Neural cell (in vitro differentiated cells): ENCODE results near the gene MAP3K7. TPM values are rescaled to one million over a fixed set of nuclear protein-coding genes. Genes with fewer than 3 reads are reported as not detected.

Source experiments
- H2AFZ ChIP-seq: fragments of 200-600, 300-800 bp; sonication (generic), shearing (Covaris generic); 2 replicates; pipeline ENCODE4 v1.6.0; 2014; ENCODE audit warnings: low read depth, mild to moderate bottlenecking, antibody characterized with exemption, low read length, moderate library complexity
- H3F3A ChIP-seq: fragments of 200-600 bp; shearing (Covaris generic); 2 replicates; pipeline ENCODE4 v1.6.1; 2016; ENCODE audit warnings: mild to moderate bottlenecking, moderate library complexity, mixed read lengths, antibody characterized with exemption, low read length; ENCODE audit not compliant: insufficient read depth, poor library complexity, severe bottlenecking
- H3K27ac ChIP-seq: fragments of 200-600, 300-800 bp; sonication (generic), shearing (Covaris generic); 2 replicates; pipeline ENCODE4 v1.5.1; 2014; ENCODE audit warnings: mild to moderate bottlenecking, low read length, moderate library complexity
- H3K27me3 ChIP-seq: fragments of 300-800, 200-600 bp; sonication (generic), shearing (Covaris generic); 2 replicates; pipeline ENCODE4 v1.6.0; 2014; ENCODE audit warnings: mild to moderate bottlenecking, low read depth, low read length, moderate library complexity; ENCODE audit not compliant: insufficient read depth
- H3K36me3 ChIP-seq: fragments of 300-800, 200-600 bp; sonication (generic), shearing (Covaris generic); 2 replicates; pipeline ENCODE4 v1.5.1; 2014; ENCODE audit warnings: mild to moderate bottlenecking, antibody characterized with exemption, low read length, moderate library complexity; ENCODE audit not compliant: insufficient read depth
- H3K4me2 ChIP-seq: fragments of 300-800, 200-600 bp; sonication (generic), shearing (Covaris generic); 2 replicates; pipeline ENCODE4 v1.6.0; 2014; ENCODE audit warnings: mild to moderate bottlenecking, low read length
- H3K4me3 ChIP-seq: fragments of 300-800, 200-600 bp; sonication (generic), shearing (Covaris generic); 2 replicates; pipeline ENCODE4 v1.5.1; 2014; ENCODE audit warnings: mild to moderate bottlenecking, low read length, moderate library complexity
- H3K79me2 ChIP-seq: fragments of 200-600 bp; shearing (Covaris generic); replicated peaks from 2 replicates; pipeline ENCODE4 v1.6.0; 2014; ENCODE audit warnings: mild to moderate bottlenecking, low read length, moderate library complexity; ENCODE audit not compliant: insufficient read depth
- H3K9ac ChIP-seq: fragments of 300-800, 200-600 bp; sonication (generic), shearing (Covaris generic); 2 replicates; pipeline ENCODE4 v1.6.1; 2016; ENCODE audit warnings: mild to moderate bottlenecking, low read length, mixed read lengths
- H3K9me2 ChIP-seq: fragments of 200-600 bp; shearing (Covaris generic); 2 replicates; pipeline ENCODE4 v1.6.1; 2016; ENCODE audit warnings: mild to moderate bottlenecking, low read length, mixed read lengths; ENCODE audit not compliant: insufficient read depth
- H3K9me3 ChIP-seq: fragments of 200-600, 300-800 bp; sonication (generic), shearing (Covaris generic); 2 replicates; pipeline ENCODE4 v1.6.1; 2016; ENCODE audit warnings: mild to moderate bottlenecking, mixed run types, low read length, moderate library complexity, mixed read lengths
- H4K20me1 ChIP-seq: fragments of 200-600 bp; shearing (Covaris generic); 2 replicates; pipeline ENCODE4 v1.6.1; 2016; ENCODE audit warnings: mild to moderate bottlenecking, mixed run types; ENCODE audit not compliant: insufficient read depth
- CTCF ChIP-seq: fragments of 450-650 bp; IDR thresholded peaks from 2 replicates; pipeline ENCODE4 v1.5.1; 2014; ENCODE audit warnings: antibody characterized with exemption, mild to moderate bottlenecking, moderate library complexity; ENCODE audit not compliant: poor library complexity, severe bottlenecking
- EP300 ChIP-seq: fragments of 450-650 bp; conservative IDR thresholded peaks from 2 replicates; pipeline ENCODE4 v1.6.1; 2014; ENCODE audit warnings: antibody characterized with exemption, mild to moderate bottlenecking, moderate library complexity; ENCODE audit not compliant: poor library complexity, severe bottlenecking
- EZH2 ChIP-seq: fragments of 200-600, 300-800 bp; shearing (Covaris generic), sonication (generic); IDR thresholded peaks from 2 replicates; pipeline ENCODE4 v1.6.1; 2014; ENCODE audit warnings: antibody characterized with exemption, low read length, borderline replicate concordance, mild to moderate bottlenecking; ENCODE audit not compliant: insufficient read depth, poor library complexity, severe bottlenecking
- MXI1 ChIP-seq: fragments of 450-650 bp; conservative IDR thresholded peaks from 2 replicates; pipeline ENCODE4 v1.6.1; 2014; ENCODE audit warnings: antibody characterized with exemption, mild to moderate bottlenecking; ENCODE audit not compliant: poor library complexity, severe bottlenecking
- POLR2AphosphoS5 ChIP-seq: IDR thresholded peaks from 2 replicates; pipeline ENCODE4 v1.6.1; 2012
- RAD21 ChIP-seq: fragments of 450-650 bp; conservative IDR thresholded peaks from 2 replicates; pipeline ENCODE4 v1.6.1; 2014; ENCODE audit warnings: antibody characterized with exemption, mild to moderate bottlenecking, moderate library complexity
- REST ChIP-seq: IDR thresholded peaks from 2 replicates; pipeline ENCODE4 v1.6.1; 2012; ENCODE audit warnings: borderline replicate concordance
- SMC3 ChIP-seq: fragments of 450-650 bp; conservative IDR thresholded peaks from 2 replicates; pipeline ENCODE4 v1.6.1; 2014; ENCODE audit warnings: antibody characterized with exemption, mild to moderate bottlenecking, moderate library complexity; ENCODE audit not compliant: poor library complexity
- TAF1 ChIP-seq: IDR thresholded peaks from 2 replicates; pipeline ENCODE4 v1.6.1; 2012; ENCODE audit warnings: low read depth
- polyA plus RNA-seq: library from polyadenylated mRNA; depleted of rRNA; stranded (reverse); fragments of >200 nt; gene quantifications from 2 replicates; pipeline ENCODE4 v1.2.3, GENCODE V29; 2014

The MAP3K7 gene
- polyA plus RNA-seq, 1 donor from 2014 or later, result 71.6 TPM

GRCh38 chr6:90466154-90466940 lies 120.5 kb downstream of the MAP3K7 start:
- peak overlapping the region; percentile 51 for H3K9ac ChIP-seq
- no peaks in the 10 kb centered on the region for H4K20me1 ChIP-seq
- no peak overlapping the region for H2AFZ ChIP-seq
- no peaks in the 10 kb centered on the region for H3K9me2 ChIP-seq
- peak overlapping the region; percentile 81 for H3K27ac ChIP-seq
- TF ChIP-seq EP300, result no peak
- peak; percentile 38 for TF ChIP-seq SMC3
- TF ChIP-seq RAD21, result peak; percentile 41
- peak; percentile 70 for TF ChIP-seq POLR2AphosphoS5
- TF ChIP-seq REST, result peak; percentile 75
- peak; percentile 72 for TF ChIP-seq MXI1
- TF ChIP-seq CTCF, result no peak
- no peak for TF ChIP-seq EZH2
- H3K79me2 ChIP-seq, result no peaks in the 10 kb centered on the region
- H3K4me2 ChIP-seq, result peak overlapping the region; percentile 58
- H3K4me3 ChIP-seq, result peak overlapping the region; percentile 47
- no peaks in the 10 kb centered on the region for H3F3A ChIP-seq
- H3K36me3 ChIP-seq, result no peaks in the 10 kb centered on the region
- H3K9me3 ChIP-seq, result no peaks in the 10 kb centered on the region
- H3K27me3 ChIP-seq, result no peaks in the 10 kb centered on the region

GRCh38 chr6:90465686-90466085 lies 121.2 kb downstream of the MAP3K7 start:
- H3K27me3 ChIP-seq, result no peaks in the 10 kb centered on the region
- no peaks in the 10 kb centered on the region for H3K9me2 ChIP-seq
- H3K9ac ChIP-seq, result peak overlapping the region; percentile 51
- H3K4me2 ChIP-seq, result peak overlapping the region; percentile 58
- no peaks in the 10 kb centered on the region for H3F3A ChIP-seq
- peak overlapping the region; percentile 47 for H3K4me3 ChIP-seq
- peak overlapping the region; percentile 81 for H3K27ac ChIP-seq
- no peaks in the 10 kb centered on the region for H3K79me2 ChIP-seq
- H3K36me3 ChIP-seq, result no peaks in the 10 kb centered on the region
- H2AFZ ChIP-seq, result no peak overlapping the region
- H3K9me3 ChIP-seq, result no peaks in the 10 kb centered on the region
- H4K20me1 ChIP-seq, result no peaks in the 10 kb centered on the region
- TF ChIP-seq TAF1 (peak; percentile 13), EZH2 (no peak)
